ENCODE results near the gene FGD4.

The FGD4 gene

DNA sequence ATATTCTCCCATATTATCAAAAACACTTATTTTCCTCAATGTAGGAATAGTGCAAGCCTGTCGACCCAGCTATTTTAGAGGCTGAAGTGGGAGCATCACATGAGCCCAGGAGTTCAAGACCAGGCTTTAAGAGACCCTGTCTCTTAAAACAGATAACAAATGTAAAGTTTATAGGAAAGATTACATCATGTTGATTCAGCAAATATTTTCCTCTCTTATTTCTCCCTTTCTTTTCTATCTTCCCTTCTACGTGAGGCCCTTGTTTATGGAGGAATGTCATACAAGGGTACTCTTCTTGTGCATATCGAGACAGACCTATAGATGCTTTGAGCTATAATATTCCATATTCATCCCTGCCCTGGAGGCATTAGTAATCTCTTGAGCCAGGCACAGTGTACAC is 36.5 kb upstream of the FGD4 start:
- H3K4me3 ChIP-seq (IDR thresholded peaks at IDR 0.05; ENCODE audit: insufficient read depth, low read depth, low read length) = no peak overlapping the region
- TF ChIP-seq, protein P1, sequence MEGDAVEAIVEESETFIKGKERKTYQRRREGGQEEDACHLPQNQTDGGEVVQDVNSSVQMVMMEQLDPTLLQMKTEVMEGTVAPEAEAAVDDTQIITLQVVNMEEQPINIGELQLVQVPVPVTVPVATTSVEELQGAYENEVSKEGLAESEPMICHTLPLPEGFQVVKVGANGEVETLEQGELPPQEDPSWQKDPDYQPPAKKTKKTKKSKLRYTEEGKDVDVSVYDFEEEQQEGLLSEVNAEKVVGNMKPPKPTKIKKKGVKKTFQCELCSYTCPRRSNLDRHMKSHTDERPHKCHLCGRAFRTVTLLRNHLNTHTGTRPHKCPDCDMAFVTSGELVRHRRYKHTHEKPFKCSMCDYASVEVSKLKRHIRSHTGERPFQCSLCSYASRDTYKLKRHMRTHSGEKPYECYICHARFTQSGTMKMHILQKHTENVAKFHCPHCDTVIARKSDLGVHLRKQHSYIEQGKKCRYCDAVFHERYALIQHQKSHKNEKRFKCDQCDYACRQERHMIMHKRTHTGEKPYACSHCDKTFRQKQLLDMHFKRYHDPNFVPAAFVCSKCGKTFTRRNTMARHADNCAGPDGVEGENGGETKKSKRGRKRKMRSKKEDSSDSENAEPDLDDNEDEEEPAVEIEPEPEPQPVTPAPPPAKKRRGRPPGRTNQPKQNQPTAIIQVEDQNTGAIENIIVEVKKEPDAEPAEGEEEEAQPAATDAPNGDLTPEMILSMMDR (conservative IDR thresholded peaks at IDR 0.05; ENCODE audit: low read depth, low read length) = no peak
- H3K36me3 ChIP-seq (ENCODE audit: insufficient read depth) = no peaks in the 10 kb centered on the region
- no peak overlapping the region for H3K4me2 ChIP-seq
- no peaks in the 10 kb centered on the region for H4K20me1 ChIP-seq (ENCODE audit: insufficient read depth)
- no peak overlapping the region for H3K27ac ChIP-seq
- no peak overlapping the region for H3K9ac ChIP-seq
- H3K79me2 ChIP-seq (ENCODE audit: insufficient read depth, low read depth) = no peaks in the 10 kb centered on the region
- no peaks in the 10 kb centered on the region for H3K4me1 ChIP-seq (ENCODE audit: low read depth, poor library complexity, severe bottlenecking)
- no peak overlapping the region for H2AFZ ChIP-seq (ENCODE audit: low read depth)
- H3K27me3 ChIP-seq (ENCODE audit: insufficient read depth, low read depth) = no peaks in the 10 kb centered on the region

GRCh38 chr12:32365473-32366064 is 33.8 kb upstream of the FGD4 start:
- Histone ChIP-seq H3K79me2 (ENCODE audit: insufficient read depth, low read depth) (no peaks in the 10 kb centered on the region), H3K4me2 (no peak overlapping the region), H3K27me3 (ENCODE audit: insufficient read depth, low read depth) (no peaks in the 10 kb centered on the region), H3K27ac (no peak overlapping the region), H3K4me1 (ENCODE audit: low read depth, poor library complexity, severe bottlenecking) (peaks cover 11% of the 10 kb centered on the region), H3K36me3 (ENCODE audit: insufficient read depth) (no peaks in the 10 kb centered on the region), H4K20me1 (ENCODE audit: insufficient read depth) (no peaks in the 10 kb centered on the region), H3K9ac (no peak overlapping the region), H2AFZ (ENCODE audit: low read depth) (no peak overlapping the region), H3K4me3 (IDR thresholded peaks at IDR 0.05; ENCODE audit: insufficient read depth, low read depth, low read length) (no peak overlapping the region)
- TF ChIP-seq, protein P1 (conservative IDR thresholded peaks at IDR 0.05; ENCODE audit: low read depth, low read length) = peak; percentile 87

GRCh38 chr12:32366714-32367113 is 32.6 kb upstream of the FGD4 start:
- Histone ChIP-seq H3K79me2 (ENCODE audit: insufficient read depth, low read depth) (no peaks in the 10 kb centered on the region), H3K9ac (no peak overlapping the region), H3K4me3 (IDR thresholded peaks at IDR 0.05; ENCODE audit: insufficient read depth, low read depth, low read length) (no peak overlapping the region), H3K27me3 (ENCODE audit: insufficient read depth, low read depth) (no peaks in the 10 kb centered on the region), H3K4me2 (no peak overlapping the region), H3K4me1 (ENCODE audit: low read depth, poor library complexity, severe bottlenecking) (peaks cover 11% of the 10 kb centered on the region), H4K20me1 (ENCODE audit: insufficient read depth) (no peaks in the 10 kb centered on the region), H3K36me3 (ENCODE audit: insufficient read depth) (no peaks in the 10 kb centered on the region), H3K27ac (no peak overlapping the region), H2AFZ (ENCODE audit: low read depth) (no peak overlapping the region)
- TF ChIP-seq, protein P1 (conservative IDR thresholded peaks at IDR 0.05; ENCODE audit: low read depth, low read length) = no peak

GRCh38 chr12:32367381-32367780 is 32.0 kb upstream of the FGD4 start:
- Histone ChIP-seq H3K27ac (no peak overlapping the region), H3K27me3 (ENCODE audit: insufficient read depth, low read depth) (no peaks in the 10 kb centered on the region), H3K4me1 (ENCODE audit: low read depth, poor library complexity, severe bottlenecking) (peaks cover 11% of the 10 kb centered on the region), H3K79me2 (ENCODE audit: insufficient read depth, low read depth) (no peaks in the 10 kb centered on the region), H3K4me3 (IDR thresholded peaks at IDR 0.05; ENCODE audit: insufficient read depth, low read depth, low read length) (no peak overlapping the region), H2AFZ (ENCODE audit: low read depth) (no peak overlapping the region), H4K20me1 (ENCODE audit: insufficient read depth) (no peaks in the 10 kb centered on the region), H3K9ac (no peak overlapping the region), H3K4me2 (no peak overlapping the region), H3K36me3 (ENCODE audit: insufficient read depth) (no peaks in the 10 kb centered on the region)
- TF ChIP-seq, protein P1 (conservative IDR thresholded peaks at IDR 0.05; ENCODE audit: low read depth, low read length) = no peak
